B cell (primary cell): Measurements from ENCODE around the gene WDFY4. TPM values are rescaled to one million over a fixed set of nuclear protein-coding genes. Genes with fewer than 3 reads are reported as not detected.

ENCODE experiments used
- ATAC-seq: fragments of 200-7000 bp; cut with Tn5 transposase; one replicate; pipeline ENCODE4 v1.10.0; 2021; ENCODE audit warnings: low read depth, mild to moderate bottlenecking, moderate number of reproducible peaks, moderate library complexity
- CTCF ChIA-PET: fragments of 350-600 bp; sonication (Branson Sonifier 250); formaldehyde crosslinking; loops from one replicate; lab custom pipeline; 2021; ENCODE audit warnings: antibody characterized with exemption, inconsistent platforms; lab: Charles Lee
- POLR2A ChIA-PET: fragments of 350-600 bp; sonication (Branson Sonifier 250); formaldehyde crosslinking; loops from one replicate; lab custom pipeline; 2021; ENCODE audit warnings: antibody characterized with exemption; lab: Charles Lee
- DNase-seq: peaks from one replicate; pipeline ENCODE4 v3.0.0; 2013
- H2AFZ ChIP-seq: 2 replicates; pipeline ENCODE4 v1.6.1; 2012; ENCODE audit warnings: mild to moderate bottlenecking, low read depth, low read length; ENCODE audit not compliant: insufficient read depth, poor library complexity, severe bottlenecking
- H3K27ac ChIP-seq, 2 donors: 1 replicate in 1 of 2; 2 replicates in 1 of 2; pipeline ENCODE4 v1.5.1; 2012 to 2013; ENCODE audit warnings: low read length in 2 of 2, mild to moderate bottlenecking in 2 of 2, moderate library complexity in 1 of 2
- H3K27me3 ChIP-seq, 4 experiments: fragments of 200-600 bp in 1 of 4; sonication (generic) in 1 of 4; replicated peaks in 1 of 4; 1 replicate in 2 of 4; 2 replicates in 2 of 4; pipeline versions ENCODE4 v1.6.1 to v1.7.0; 2013 to 2016; ENCODE audit warnings: low read length in 3 of 4, mild to moderate bottlenecking in 2 of 4, mixed read lengths in 1 of 4, moderate library complexity in 1 of 4; ENCODE audit not compliant: insufficient read depth in 4 of 4, control insufficient read depth in 3 of 4; ENCODE audit errors: control extremely low read depth in 1 of 4
- H3K36me3 ChIP-seq, 2 experiments: replicated peaks in 1 of 2; 1 replicate in 1 of 2; 2 replicates in 1 of 2; pipeline versions ENCODE4 v1.6.1 to v1.7.1; 2013; ENCODE audit warnings: low read length in 1 of 2; ENCODE audit not compliant: insufficient read depth in 2 of 2, control insufficient read depth in 1 of 2; ENCODE audit errors: control extremely low read depth in 1 of 2, extremely low read depth in 1 of 2
- H3K4me1 ChIP-seq, 2 donors: fragments of 200-600 bp in 1 of 2; sonication (generic) in 1 of 2; 1 replicate in 1 of 2; 2 replicates in 1 of 2; pipeline versions ENCODE4 v1.5.1 to v1.6.1; 2013 to 2017; ENCODE audit warnings: low read length in 2 of 2; ENCODE audit not compliant: control insufficient read depth in 2 of 2, insufficient read depth in 2 of 2
- H3K4me2 ChIP-seq: replicated peaks from 2 replicates; pipeline ENCODE3; 2012; ENCODE audit warnings: mild to moderate bottlenecking, low read depth, low read length; ENCODE audit not compliant: poor library complexity, severe bottlenecking
- H3K4me3 ChIP-seq, 5 experiments: fragments of 200-600 bp in 1 of 5; sonication (generic) in 1 of 5; 1 replicate in 3 of 5; 2 replicates in 2 of 5; pipeline versions ENCODE4 v1.5.1 to v1.7.0; 2011 to 2016; ENCODE audit warnings: low read length in 4 of 5, mild to moderate bottlenecking in 4 of 5, low read depth in 2 of 5, control low read depth in 1 of 5, moderate library complexity in 1 of 5; ENCODE audit not compliant: insufficient read depth in 1 of 5; ENCODE audit errors: control extremely low read depth in 1 of 5, extremely low read depth in 1 of 5
- H3K79me2 ChIP-seq: fragments of 200-600 bp; sonication (generic); one replicate; pipeline ENCODE4 v1.6.0; 2016; ENCODE audit warnings: low read length; ENCODE audit not compliant: control insufficient read depth, insufficient read depth
- H3K9ac ChIP-seq: fragments of 200-600 bp; sonication (generic); 2 replicates; pipeline ENCODE4 v1.6.1; 2017; ENCODE audit warnings: mild to moderate bottlenecking, low read length, moderate library complexity
- H3K9me3 ChIP-seq, 3 donors: one replicate each; pipeline versions ENCODE4 v1.6.1 to v1.7.1; 2013; ENCODE audit warnings: low read length in 2 of 3; ENCODE audit not compliant: control insufficient read depth in 2 of 3, insufficient read depth in 1 of 3; ENCODE audit errors: control extremely low read depth in 1 of 3
- H4K20me1 ChIP-seq: 2 replicates; pipeline ENCODE4 v1.6.0; 2012; ENCODE audit warnings: mild to moderate bottlenecking, low read length; ENCODE audit not compliant: insufficient read depth, control insufficient read depth, poor library complexity, severe bottlenecking
- H3K27ac Mint-ChIP-seq: one replicate; pipeline ENCODE4 v1.8.0; 2021; ENCODE audit warnings: mixed read lengths
- H3K27me3 Mint-ChIP-seq: one replicate; pipeline ENCODE4 v1.8.0; 2021; ENCODE audit warnings: mixed read lengths
- H3K4me1 Mint-ChIP-seq: one replicate; pipeline ENCODE4 v1.8.0; 2021; ENCODE audit warnings: mixed read lengths
- H3K4me3 Mint-ChIP-seq: one replicate; pipeline ENCODE4 v1.8.0; 2021; ENCODE audit warnings: mixed read lengths
- H3K9me3 Mint-ChIP-seq: one replicate; pipeline ENCODE4 v1.8.0; 2022; ENCODE audit warnings: mixed read lengths; ENCODE audit not compliant: insufficient read depth
- CTCF ChIP-seq: fragments of 200-600 bp; IDR thresholded peaks from one replicate; pipeline ENCODE4 v1.8.0; 2022; ENCODE audit warnings: antibody characterized with exemption, mild to moderate bottlenecking
- EZH2 ChIP-seq: IDR thresholded peaks from 2 replicates; pipeline ENCODE4 v1.6.1; 2012; ENCODE audit warnings: borderline replicate concordance, low read depth, mild to moderate bottlenecking, moderate library complexity, low read length; ENCODE audit not compliant: insufficient read depth, poor library complexity, severe bottlenecking
- WGBS: methylation state at CpG from one replicate; pipeline ENCODE4 v1.1.5; 2013; ENCODE audit warnings: missing lambda C conversion rate; ENCODE audit not compliant: insufficient coverage; 5-methylcytosine and 5-hydroxymethylcytosine counted together
- intact Hi-C: fragments of 100-400 bp; cut with micrococcal nuclease; formaldehyde crosslinking; loops from one replicate; pipeline ENCODE4 v1.10.0; 2022
- polyA plus RNA-seq: library from polyadenylated mRNA; depleted of rRNA; stranded (reverse); fragments of >200 nt; gene quantifications from 2 replicates; pipeline ENCODE4 v1.2.3, GENCODE V29; 2012
- total RNA-seq, 2 donors: library from RNA; stranded (reverse); fragments of 120-200 nt in 1 of 2; gene quantifications; 1 replicate in 1 of 2; 2 replicates in 1 of 2; pipeline versions ENCODE4 v1.2.3 to v1.2.4, GENCODE V29; 2013 to 2022

Gene WDFY4
- total and polyA plus RNA-seq, 2 donors (not counting 1 experiment from before 2014, with no cell fraction given) = 262 to 560 TPM

GRCh38 chr10:48789486-48790456 is 105.1 kb downstream of the WDFY4 start:
- Histone ChIP-seq H3K27me3 (no peaks in the 10 kb centered on the region), H3K4me2 (no peak overlapping the region), H3K9me3 (no peaks in the 10 kb centered on the region), H3K9ac (no peak overlapping the region), H2AFZ (no peak overlapping the region), H3K4me1 (no peaks in the 10 kb centered on the region), H3K4me3 (no peak overlapping the region), H3K79me2 (peaks cover 42% of the 10 kb centered on the region), H3K36me3 (peaks cover 15 to 96% of the 10 kb centered on the region in 2 experiments), H3K27ac (no peak overlapping the region), H4K20me1 (peaks cover 66% of the 10 kb centered on the region)
- peak overlapping the region; percentile 34 for H3K27ac Mint-ChIP-seq
- no peaks in the 10 kb centered on the region for H3K9me3 Mint-ChIP-seq
- CTCF ChIA-PET = interaction anchor here (1.1 to 1.4 kb wide), 2 partner anchors 132 to 133 kb away, joined by 3 read pairs; no protein-coding TSS in a partner anchor
- no peaks in the 10 kb centered on the region for H3K4me1 Mint-ChIP-seq
- WGBS = 98% methylated on average over 10 of the region's 10 CpGs
- POLR2A ChIA-PET = no interaction called here
- DNase-seq = no peak
- intact Hi-C loops = no loop called here
- TF ChIP-seq CTCF (no peak), EZH2 (no peak)
- no peaks in the 10 kb centered on the region for H3K27me3 Mint-ChIP-seq
- no peak overlapping the region for H3K4me3 Mint-ChIP-seq
- no peak for ATAC-seq

GRCh38 chr10:48790457-48791044 is 105.9 kb downstream of the WDFY4 start:
- Mint-ChIP-seq H3K27me3 (no peaks in the 10 kb centered on the region), H3K4me3 (no peak overlapping the region), H3K4me1 (no peaks in the 10 kb centered on the region), H3K9me3 (no peaks in the 10 kb centered on the region), H3K27ac (no peak overlapping the region)
- no peak for ATAC-seq
- no peak for DNase-seq
- Histone ChIP-seq H2AFZ (no peak overlapping the region), H3K36me3 (peaks cover 15 to 93% of the 10 kb centered on the region in 2 experiments), H3K9me3 (no peaks in the 10 kb centered on the region), H4K20me1 (peaks cover 69% of the 10 kb centered on the region), H3K27me3 (no peaks in the 10 kb centered on the region), H3K4me2 (no peak overlapping the region), H3K27ac (peak overlapping the region in 1 of 2 donors; percentile 38), H3K9ac (no peak overlapping the region), H3K4me3 (no peak overlapping the region), H3K4me1 (no peaks in the 10 kb centered on the region), H3K79me2 (peaks cover 42% of the 10 kb centered on the region)
- ChIA-PET CTCF (interaction anchor here (1.4 kb wide), 1 partner anchor 133 kb away, joined by 3 read pairs; no protein-coding TSS in a partner anchor), POLR2A (no interaction called here)
- WGBS = 83% methylated on average over 7 of the region's 8 CpGs
- TF ChIP-seq CTCF (no peak), EZH2 (no peak)
- intact Hi-C loops = no loop called here
